ENCODE data around the gene FAM167B.
A peak's percentile ranks its signal among the peaks of the same experiment; 100 is the strongest.

DNA sequence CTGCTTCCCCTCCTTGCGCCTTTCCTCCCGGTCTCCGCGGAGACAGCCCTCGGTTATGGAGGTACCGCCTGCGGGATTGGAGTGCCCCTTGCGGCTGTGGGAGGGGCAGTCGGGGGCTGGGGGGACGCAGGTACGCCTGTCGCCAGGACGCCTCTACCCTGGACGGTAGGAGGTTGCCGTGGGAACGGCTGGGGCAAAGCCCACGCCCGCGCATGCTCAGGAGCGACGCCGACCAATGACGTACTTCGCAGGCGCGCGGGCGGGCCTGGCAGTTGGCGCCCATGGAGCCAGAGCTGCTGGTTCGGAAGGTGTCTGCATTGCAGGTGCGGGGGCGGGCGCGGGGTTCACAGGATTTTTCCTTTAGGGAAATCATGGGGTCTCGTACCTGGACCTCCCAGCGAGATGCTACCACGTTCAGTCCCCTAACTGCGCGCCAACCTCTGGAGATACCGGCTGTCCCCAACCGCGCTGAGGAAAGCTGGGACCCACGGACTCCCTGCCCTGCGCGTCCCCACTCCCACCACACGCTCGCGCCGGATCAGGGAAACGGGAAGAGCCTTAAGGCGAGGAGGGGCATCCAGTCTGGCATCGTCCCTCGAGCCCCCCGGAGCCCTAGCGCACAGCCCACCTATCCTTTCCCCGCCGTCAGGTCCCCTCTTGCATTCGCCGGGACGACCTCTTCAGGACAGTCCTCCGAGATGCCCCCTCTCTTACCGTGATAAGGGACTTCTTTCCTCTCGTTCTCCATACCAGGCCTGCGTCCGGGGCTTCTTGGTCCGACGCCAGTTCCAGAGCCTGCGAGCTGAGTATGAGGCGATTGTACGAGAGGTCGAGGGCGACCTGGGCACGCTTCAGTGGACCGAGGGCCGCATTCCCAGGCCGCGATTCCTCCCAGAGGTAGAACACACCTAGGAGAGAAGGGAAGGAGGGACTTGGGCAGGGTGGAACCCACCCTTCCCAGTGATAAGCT is 41.3 kb upstream of the FAM167B start, which contains the start of gene IQCC:
- TF ChIP-seq, protein P1, sequence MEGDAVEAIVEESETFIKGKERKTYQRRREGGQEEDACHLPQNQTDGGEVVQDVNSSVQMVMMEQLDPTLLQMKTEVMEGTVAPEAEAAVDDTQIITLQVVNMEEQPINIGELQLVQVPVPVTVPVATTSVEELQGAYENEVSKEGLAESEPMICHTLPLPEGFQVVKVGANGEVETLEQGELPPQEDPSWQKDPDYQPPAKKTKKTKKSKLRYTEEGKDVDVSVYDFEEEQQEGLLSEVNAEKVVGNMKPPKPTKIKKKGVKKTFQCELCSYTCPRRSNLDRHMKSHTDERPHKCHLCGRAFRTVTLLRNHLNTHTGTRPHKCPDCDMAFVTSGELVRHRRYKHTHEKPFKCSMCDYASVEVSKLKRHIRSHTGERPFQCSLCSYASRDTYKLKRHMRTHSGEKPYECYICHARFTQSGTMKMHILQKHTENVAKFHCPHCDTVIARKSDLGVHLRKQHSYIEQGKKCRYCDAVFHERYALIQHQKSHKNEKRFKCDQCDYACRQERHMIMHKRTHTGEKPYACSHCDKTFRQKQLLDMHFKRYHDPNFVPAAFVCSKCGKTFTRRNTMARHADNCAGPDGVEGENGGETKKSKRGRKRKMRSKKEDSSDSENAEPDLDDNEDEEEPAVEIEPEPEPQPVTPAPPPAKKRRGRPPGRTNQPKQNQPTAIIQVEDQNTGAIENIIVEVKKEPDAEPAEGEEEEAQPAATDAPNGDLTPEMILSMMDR (IDR thresholded peaks at IDR 0.05; ENCODE audit: low read depth, low read length), result no peak
- peak; percentile 81 for TF ChIP-seq POLR2A (IDR thresholded peaks at IDR 0.05; ENCODE audit: extremely low read depth, insufficient read length)
- TF ChIP-seq, protein P2, sequence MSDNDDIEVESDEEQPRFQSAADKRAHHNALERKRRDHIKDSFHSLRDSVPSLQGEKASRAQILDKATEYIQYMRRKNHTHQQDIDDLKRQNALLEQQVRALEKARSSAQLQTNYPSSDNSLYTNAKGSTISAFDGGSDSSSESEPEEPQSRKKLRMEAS (IDR thresholded peaks at IDR 0.05; ENCODE audit: low read depth, low read length), result 0 out of 2 replicates have a peak, but pooled peaks have one; percentile 34
